Stomach smooth muscle (tissue), 2 donors: ENCODE measurements around the gene KCNG2.

Experiments
- H3K27ac ChIP-seq: one replicate; pipeline ENCODE4 v1.7.0; 2013; ENCODE audit warnings: mild to moderate bottlenecking, low read length, inconsistent platforms
- H3K27me3 ChIP-seq, 2 donors: one replicate each; pipeline ENCODE4 v1.7.0; 2013; ENCODE audit warnings: low read length in 2 of 2; ENCODE audit not compliant: insufficient read depth in 2 of 2, control insufficient read depth in 1 of 2
- H3K36me3 ChIP-seq, 2 donors: one replicate each; pipeline ENCODE4 v1.7.0; 2013; ENCODE audit warnings: low read length in 2 of 2; ENCODE audit not compliant: control insufficient read depth in 2 of 2, insufficient read depth in 2 of 2
- H3K4me1 ChIP-seq: one replicate; pipeline ENCODE4 v1.7.0; 2013; ENCODE audit warnings: low read length; ENCODE audit not compliant: control insufficient read depth, insufficient read depth
- H3K4me3 ChIP-seq, 2 donors: one replicate each; pipeline ENCODE4 v1.7.0; 2013; ENCODE audit warnings: low read length in 2 of 2
- H3K9ac ChIP-seq, 2 donors: one replicate each; pipeline ENCODE4 v1.7.0; 2013; ENCODE audit warnings: low read length in 2 of 2, mild to moderate bottlenecking in 1 of 2
- H3K9me3 ChIP-seq, 2 donors: one replicate each; pipeline ENCODE4 v1.7.0; 2013; ENCODE audit warnings: low read length in 2 of 2; ENCODE audit not compliant: control insufficient read depth in 2 of 2
- donor health status: healthy.
- donor health status: Pancreatic carcinoma.

KCNG2 gene

GRCh38 chr18:79932907-79933306, 135.2 kb downstream of the KCNG2 start:
- Histone ChIP-seq H3K9me3 (peaks cover 2 to 20% of the 10 kb centered on the region in 2 donors), H3K4me3 (no peak overlapping the region), H3K4me1 (no peaks in the 10 kb centered on the region), H3K27me3 (no peaks in the 10 kb centered on the region), H3K27ac (no peak overlapping the region), H3K36me3 (peaks cover 13 to 17% of the 10 kb centered on the region in 2 donors), H3K9ac (no peak overlapping the region)

DNA sequence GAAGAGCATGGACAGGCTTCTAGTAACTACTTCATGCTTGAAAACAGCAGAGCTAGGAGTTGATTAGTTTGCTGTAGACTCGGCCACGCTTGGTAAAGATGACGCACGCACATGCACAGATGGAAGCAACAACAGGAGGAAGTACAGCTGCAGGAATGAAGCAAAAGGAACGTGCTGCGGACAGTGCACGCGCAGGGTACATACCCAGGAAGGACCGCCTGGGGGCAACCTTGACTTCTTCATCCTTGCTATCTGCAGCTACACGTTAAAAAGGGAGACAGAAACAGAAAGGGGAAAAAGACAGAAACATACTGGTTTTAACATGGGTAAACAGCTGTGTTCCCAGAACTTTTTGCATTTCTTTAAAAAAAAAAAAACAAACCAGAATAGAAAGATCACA, 136.0 kb downstream of the KCNG2 start:
- Histone ChIP-seq H3K9ac (no peak overlapping the region), H3K36me3 (peaks cover 13 to 16% of the 10 kb centered on the region in 2 donors), H3K27ac (no peak overlapping the region), H3K4me1 (no peaks in the 10 kb centered on the region), H3K27me3 (no peaks in the 10 kb centered on the region), H3K9me3 (peaks cover 2 to 18% of the 10 kb centered on the region in 2 donors), H3K4me3 (no peak overlapping the region)

DNA sequence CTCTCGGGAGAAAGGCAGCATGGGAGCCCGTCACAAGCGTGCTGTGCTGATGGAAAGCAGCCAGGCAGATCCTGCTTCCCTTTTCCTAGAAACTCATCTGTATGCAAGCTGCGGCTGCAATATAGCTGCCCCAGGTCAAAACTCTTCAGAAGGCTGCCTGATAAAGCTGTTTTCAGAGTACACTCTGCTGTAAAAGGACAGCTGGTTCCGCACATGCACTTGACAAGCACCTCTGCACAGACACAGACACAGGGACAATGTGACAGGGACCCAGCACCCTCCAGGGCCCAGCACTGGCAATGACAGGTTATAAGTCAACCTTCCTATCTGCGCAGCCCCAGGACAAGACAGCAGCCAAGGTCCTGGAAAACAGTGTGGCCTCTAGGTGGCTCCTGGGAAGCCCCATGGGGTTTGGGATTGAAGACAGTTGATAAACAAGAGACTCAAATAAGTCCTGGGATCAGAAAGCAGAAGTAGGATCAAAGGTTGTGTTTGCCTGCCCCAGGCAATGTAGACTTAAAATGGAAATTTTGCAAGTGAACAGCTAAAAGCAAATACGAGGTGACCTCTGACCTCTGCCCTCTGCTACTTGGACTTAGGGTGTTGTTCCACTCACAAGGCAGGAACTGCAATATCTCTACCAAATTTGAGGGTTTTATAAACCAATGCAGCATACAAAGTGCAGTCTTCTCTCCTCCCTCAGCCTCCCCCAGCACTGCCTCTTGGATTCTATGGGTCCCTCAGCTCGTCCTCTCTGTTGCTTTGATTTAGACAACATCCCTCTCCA, 136.8 kb downstream of the KCNG2 start:
- Histone ChIP-seq H3K4me3 (no peak overlapping the region), H3K9ac (no peak overlapping the region), H3K27me3 (no peaks in the 10 kb centered on the region), H3K4me1 (no peaks in the 10 kb centered on the region), H3K27ac (no peak overlapping the region), H3K36me3 (peaks cover 10% of the 10 kb centered on the region in 2 donors), H3K9me3 (peaks cover 2 to 11% of the 10 kb centered on the region in 2 donors)

DNA sequence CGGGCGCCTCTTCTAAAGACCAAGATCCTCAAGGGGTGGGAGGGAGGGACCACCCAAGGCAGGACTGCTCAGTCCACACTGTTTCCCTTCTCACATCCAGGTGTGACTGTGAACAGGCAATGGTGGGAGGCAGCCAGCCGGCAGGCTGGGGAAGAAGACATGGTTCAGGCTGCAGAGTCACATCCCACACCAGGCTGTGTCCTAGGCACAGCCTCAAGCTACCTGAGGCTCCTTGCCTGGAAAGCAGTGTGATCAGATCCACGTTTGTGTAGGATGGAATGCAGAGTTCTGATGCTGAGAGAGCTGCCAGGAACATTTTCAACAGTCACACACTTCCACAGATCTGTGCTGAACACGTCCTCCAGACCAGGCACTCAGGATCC, 137.4 kb downstream of the KCNG2 start:
- Histone ChIP-seq H3K36me3 (peaks cover 8 to 10% of the 10 kb centered on the region in 2 donors), H3K27ac (no peak overlapping the region), H3K27me3 (no peaks in the 10 kb centered on the region), H3K9me3 (peaks cover 0 to 6% of the 10 kb centered on the region in 2 donors), H3K4me1 (no peaks in the 10 kb centered on the region), H3K9ac (no peak overlapping the region), H3K4me3 (no peak overlapping the region)

DNA sequence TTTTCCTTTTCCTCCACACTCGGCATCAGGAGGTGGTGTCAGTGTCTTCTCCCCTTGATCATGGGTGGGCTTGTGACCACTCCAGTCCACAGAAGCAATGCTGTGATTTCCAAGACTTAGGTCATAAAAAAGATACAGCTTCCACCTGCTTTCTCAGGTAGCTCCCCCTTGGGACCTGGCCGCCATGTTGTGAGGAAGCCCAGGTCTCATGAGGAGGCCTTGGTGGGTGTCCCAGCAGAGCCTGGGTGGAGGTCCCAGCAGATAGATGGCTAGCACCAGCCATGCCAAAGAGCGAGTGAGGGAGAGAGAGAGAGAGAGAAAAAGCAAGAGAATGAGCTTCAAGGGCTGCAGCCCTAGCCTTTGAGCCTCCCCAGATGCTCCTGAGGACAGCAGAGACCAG, 137.8 kb downstream of the KCNG2 start:
- no peak overlapping the region for H3K27ac ChIP-seq
- H3K9me3 ChIP-seq, result peaks cover 0 to 6% of the 10 kb centered on the region in 2 donors
- no peak overlapping the region for H3K9ac ChIP-seq
- no peak overlapping the region for H3K4me3 ChIP-seq
- no peaks in the 10 kb centered on the region for H3K27me3 ChIP-seq
- H3K4me1 ChIP-seq, result no peaks in the 10 kb centered on the region
- peaks cover 10 to 11% of the 10 kb centered on the region in 2 donors for H3K36me3 ChIP-seq

- no peak overlapping the region for H3K4me3 ChIP-seq
- no peaks in the 10 kb centered on the region for H3K4me1 ChIP-seq
- H3K27me3 ChIP-seq, result no peaks in the 10 kb centered on the region
- H3K36me3 ChIP-seq, result peaks cover 10 to 13% of the 10 kb centered on the region in 2 donors
- H3K9me3 ChIP-seq, result peaks cover 0 to 6% of the 10 kb centered on the region in 2 donors
- H3K27ac ChIP-seq, result no peak overlapping the region
- H3K9ac ChIP-seq, result no peak overlapping the region
Measured at GRCh38 chr18:79935925-79936324, 138.2 kb downstream of the KCNG2 start.

DNA sequence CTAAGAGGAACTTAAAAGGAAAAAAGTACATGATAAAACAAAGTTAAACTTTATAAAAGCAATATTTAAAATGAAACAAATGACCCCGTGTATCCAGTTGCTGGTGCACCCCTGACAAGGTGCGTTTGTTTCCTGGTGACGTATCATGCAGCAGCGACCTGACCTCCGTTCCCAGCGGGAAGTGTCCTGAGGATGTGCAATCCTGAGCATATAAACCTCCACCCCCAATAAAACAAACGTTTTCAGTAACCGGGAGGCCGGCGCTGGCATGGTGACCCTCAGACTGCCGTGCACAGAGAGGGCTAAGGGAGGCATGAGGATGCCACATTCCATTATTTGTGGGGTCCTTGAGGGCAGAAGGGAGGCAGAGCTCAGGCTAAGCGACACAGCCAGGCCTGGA, 138.9 kb downstream of the KCNG2 start:
- no peaks in the 10 kb centered on the region for H3K27me3 ChIP-seq
- peaks cover 13 to 17% of the 10 kb centered on the region in 2 donors for H3K36me3 ChIP-seq

DNA sequence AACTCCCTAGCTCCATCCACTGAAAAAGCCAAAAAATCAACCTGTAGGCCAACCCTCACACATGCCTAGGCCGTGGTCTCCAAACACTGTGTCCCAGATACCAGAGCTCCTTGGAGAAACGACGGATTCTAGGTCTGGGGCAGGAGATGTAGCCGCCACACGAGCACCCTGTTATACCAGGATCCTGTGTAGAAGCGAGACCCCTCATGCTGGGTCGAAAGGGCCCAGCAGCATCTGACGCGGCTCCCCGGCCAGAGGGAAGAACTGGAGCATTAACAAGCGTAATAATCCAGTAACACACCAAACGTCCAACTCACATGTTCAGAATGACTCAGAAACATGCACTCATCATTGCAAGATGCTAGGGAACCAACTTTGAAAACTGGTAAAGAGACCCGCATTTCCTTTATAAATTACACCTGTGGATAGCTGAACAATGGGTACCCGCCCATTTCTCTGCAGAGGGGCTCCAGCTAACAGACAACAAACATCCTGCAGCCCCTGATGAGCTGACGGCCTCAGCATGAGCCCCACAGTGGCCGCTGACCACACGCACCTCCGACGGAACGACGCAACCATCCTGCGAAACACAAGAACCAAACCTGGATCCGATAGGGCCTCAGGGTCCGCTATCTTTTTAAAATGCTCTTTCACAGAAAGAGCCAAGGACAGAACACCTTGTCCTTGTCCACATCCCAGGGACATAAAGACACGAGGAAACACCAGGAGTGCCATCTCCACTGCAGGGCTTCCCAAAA, 139.5 kb downstream of the KCNG2 start:
- H3K36me3 ChIP-seq, result peaks cover 17 to 23% of the 10 kb centered on the region in 2 donors

More for the DNA sequence above, 138.9 kb downstream of the KCNG2 start:
- H3K27ac ChIP-seq, result no peak overlapping the region
- H3K4me1 ChIP-seq, result no peaks in the 10 kb centered on the region
- H3K9me3 ChIP-seq, result peaks cover 0 to 6% of the 10 kb centered on the region in 2 donors
- no peak overlapping the region for H3K4me3 ChIP-seq
- H3K9ac ChIP-seq, result no peak overlapping the region

GRCh38 chr18:79938196-79938595, 140.5 kb downstream of the KCNG2 start:
- H3K4me3 ChIP-seq, result no peak overlapping the region
- H3K27ac ChIP-seq, result no peak overlapping the region
- no peaks in the 10 kb centered on the region for H3K27me3 ChIP-seq
- no peak overlapping the region for H3K9ac ChIP-seq
- no peaks in the 10 kb centered on the region for H3K4me1 ChIP-seq
- H3K9me3 ChIP-seq, result peaks cover 0 to 6% of the 10 kb centered on the region in 2 donors
- H3K36me3 ChIP-seq, result peaks cover 21 to 28% of the 10 kb centered on the region in 2 donors

More for the DNA sequence above, 139.5 kb downstream of the KCNG2 start:
- Histone ChIP-seq H3K9me3 (peaks cover 0 to 6% of the 10 kb centered on the region in 2 donors), H3K27ac (no peak overlapping the region), H3K9ac (no peak overlapping the region), H3K4me1 (no peaks in the 10 kb centered on the region), H3K4me3 (no peak overlapping the region), H3K27me3 (no peaks in the 10 kb centered on the region)

GRCh38 chr18:79939096-79939495, 141.4 kb downstream of the KCNG2 start:
- Histone ChIP-seq H3K27ac (no peak overlapping the region), H3K4me3 (no peak overlapping the region), H3K27me3 (no peaks in the 10 kb centered on the region), H3K9me3 (no peaks in the 10 kb centered on the region), H3K9ac (no peak overlapping the region), H3K36me3 (peaks cover 21 to 27% of the 10 kb centered on the region in 2 donors), H3K4me1 (no peaks in the 10 kb centered on the region)
